HG02588 (cell line): ENCODE measurements around the gene TASP1.
"Not testable (repeated sequence)": the region's sequence is repeated elsewhere in the genome, so short reads cannot be mapped to it uniquely, and the experiment has no call there.

ENCODE experiments used
- ATAC-seq: cut with Tn5 transposase; IDR thresholded peaks from one replicate; pipeline ENCODE4 v1.9.1; 2021; ENCODE audit warnings: mild to moderate bottlenecking, moderate library complexity; ENCODE audit not compliant: unreplicated experiment

TASP1 gene

GRCh38 chr20:13648291-13649228, 9.8 kb upstream of the TASP1 start:
- no peak for ATAC-seq

- no peak for ATAC-seq
These were observed 5.3 kb upstream of the TASP1 start for GRCh38 chr20:13644010-13644409.

GRCh38 chr20:13639150-13639497, 392 bp upstream of the TASP1 start:
- ATAC-seq: no peak

GRCh38 chr20:13638162-13638495, 603 bp downstream of the TASP1 start:
- ATAC-seq: no peak

- ATAC-seq: no peak
These were observed 6.3 kb downstream of the TASP1 start for GRCh38 chr20:13632431-13632830.

- ATAC-seq: not testable (repeated sequence)
These were observed 11.2 kb downstream of the TASP1 start for GRCh38 chr20:13627525-13627924.

- no peak for ATAC-seq
These were observed 12.0 kb downstream of the TASP1 start for GRCh38 chr20:13626724-13627123.

GRCh38 chr20:13625304-13625979, 13.3 kb downstream of the TASP1 start:
- no peak for ATAC-seq

GRCh38 chr20:13619415-13619814, 19.3 kb downstream of the TASP1 start:
- not testable (repeated sequence) for ATAC-seq

GRCh38 chr20:13618456-13618855, 20.3 kb downstream of the TASP1 start:
- ATAC-seq: not testable (repeated sequence)

- not testable (repeated sequence) for ATAC-seq
These were observed 21.1 kb downstream of the TASP1 start for GRCh38 chr20:13617585-13617984.

- not testable (repeated sequence) for ATAC-seq
These were observed 22.0 kb downstream of the TASP1 start for GRCh38 chr20:13616713-13617112.

GRCh38 chr20:13613917-13614316, 24.8 kb downstream of the TASP1 start:
- ATAC-seq: no peak

GRCh38 chr20:13611611-13612125, 27.1 kb downstream of the TASP1 start:
- ATAC-seq: no peak

- ATAC-seq: no peak
These were observed 28.5 kb downstream of the TASP1 start for GRCh38 chr20:13610184-13610583.

- no peak for ATAC-seq
These were observed 30.7 kb downstream of the TASP1 start for GRCh38 chr20:13608066-13608465.

GRCh38 chr20:13593423-13593822, 45.3 kb downstream of the TASP1 start:
- not testable (repeated sequence) for ATAC-seq

GRCh38 chr20:13588049-13588448, 50.7 kb downstream of the TASP1 start:
- no peak for ATAC-seq

- ATAC-seq: no peak
These were observed 51.4 kb downstream of the TASP1 start for GRCh38 chr20:13587370-13587769.

- ATAC-seq: no peak
These were observed 52.6 kb downstream of the TASP1 start for GRCh38 chr20:13586133-13586532.

- ATAC-seq: no peak
These were observed 57.3 kb downstream of the TASP1 start for GRCh38 chr20:13581451-13581850.

- no peak for ATAC-seq
These were observed 58.0 kb downstream of the TASP1 start for GRCh38 chr20:13580707-13581106.
